Ectodermal cell (in vitro differentiated cells): ENCODE results near the gene CLEC16A.

Experiments used
- H3K27ac ChIP-seq: 2 replicates; pipeline ENCODE4 v1.7.0; 2013; ENCODE audit warnings: mild to moderate bottlenecking, low read depth, low read length; ENCODE audit not compliant: insufficient read depth, poor library complexity, severe bottlenecking
- H3K27me3 ChIP-seq: 2 replicates; pipeline ENCODE4 v1.7.0; 2013; ENCODE audit warnings: mild to moderate bottlenecking, low read length; ENCODE audit not compliant: insufficient read depth, control insufficient read depth, poor library complexity, severe bottlenecking
- H3K36me3 ChIP-seq: one replicate; pipeline ENCODE4 v1.7.0; 2013; ENCODE audit warnings: low read length; ENCODE audit not compliant: control insufficient read depth, insufficient read depth
- H3K4me1 ChIP-seq: one replicate; pipeline ENCODE4 v1.7.0; 2013; ENCODE audit warnings: low read length; ENCODE audit not compliant: control insufficient read depth, insufficient read depth
- H3K4me3 ChIP-seq: 2 replicates; pipeline ENCODE4 v1.7.0; 2013; ENCODE audit warnings: low read depth, low read length, control low read depth; ENCODE audit not compliant: insufficient read depth
- H3K9me3 ChIP-seq: 2 replicates; pipeline ENCODE4 v1.7.0; 2013; ENCODE audit warnings: mild to moderate bottlenecking, low read length, moderate library complexity; ENCODE audit not compliant: control insufficient read depth
- WGBS, 2 experiments: methylation state at CpG; one replicate each; pipeline ENCODE4 v1.1.7; 2013; ENCODE audit warnings: missing lambda C conversion rate in 2 of 2; 5-methylcytosine and 5-hydroxymethylcytosine counted together

The CLEC16A gene

DNA sequence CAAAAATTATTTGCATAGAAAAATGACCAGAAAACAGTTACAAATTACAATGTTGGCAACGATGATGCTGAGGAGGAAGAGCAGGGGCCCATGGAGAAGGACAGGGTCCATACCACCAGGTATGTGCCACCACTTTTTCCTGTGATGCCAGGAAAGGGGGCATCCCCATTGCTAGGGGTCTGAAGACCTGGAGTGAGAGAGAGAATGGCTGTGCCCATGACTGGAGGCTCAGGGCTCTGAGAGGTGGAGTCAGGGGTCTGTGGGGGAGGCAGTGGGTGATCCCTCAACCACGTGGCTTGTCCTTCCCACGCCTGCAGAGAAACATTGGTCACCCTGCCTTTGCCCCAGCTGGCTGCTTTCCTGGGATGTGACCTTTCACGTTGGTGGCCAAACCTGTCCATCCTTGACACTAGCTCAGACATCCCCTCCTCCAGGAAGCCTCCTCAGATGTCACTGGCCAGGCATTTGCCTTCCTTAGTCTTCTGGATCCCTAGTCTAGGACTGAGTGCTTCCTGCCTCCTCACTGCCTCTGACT is 260.2 kb downstream of the CLEC16A start:
- H3K4me3 ChIP-seq: no peak overlapping the region
- H3K9me3 ChIP-seq: no peaks in the 10 kb centered on the region
- no peak overlapping the region for H3K27ac ChIP-seq
- no peaks in the 10 kb centered on the region for H3K27me3 ChIP-seq
- peaks cover 26% of the 10 kb centered on the region for H3K4me1 ChIP-seq
- no peaks in the 10 kb centered on the region for H3K36me3 ChIP-seq
- WGBS, 2 experiments: 85 to 90% methylated on average over 4 of the region's 4 CpGs

DNA sequence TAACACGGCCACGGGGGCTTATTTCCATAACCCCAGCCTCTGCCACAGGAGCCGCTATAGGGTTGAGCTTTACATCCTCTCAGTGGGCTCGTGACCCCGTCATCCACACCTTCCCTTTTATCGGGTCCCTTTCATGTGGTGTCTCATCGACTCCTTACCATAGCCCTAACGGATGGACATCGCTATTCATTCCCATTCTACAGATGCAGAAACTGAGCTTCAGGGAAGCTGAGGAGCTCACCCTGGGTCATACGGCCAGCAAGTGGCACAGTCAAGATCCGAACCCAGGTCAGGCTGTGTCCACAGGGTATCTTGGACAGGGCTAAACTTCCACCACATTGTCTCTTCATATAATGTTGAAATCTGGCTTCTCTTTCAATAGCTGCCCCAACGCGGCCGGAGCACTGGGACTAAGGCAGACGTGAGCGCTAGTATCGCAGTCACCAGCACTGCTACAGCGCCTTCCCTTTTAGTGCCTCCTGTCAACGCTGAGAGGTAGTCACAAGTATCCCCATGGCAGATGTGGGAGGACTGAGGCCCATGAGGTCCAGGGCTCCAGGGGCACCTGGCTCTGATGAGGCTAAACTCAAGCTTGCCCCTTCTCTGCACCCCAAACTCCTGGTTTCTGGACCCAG is 260.8 kb downstream of the CLEC16A start:
- Histone ChIP-seq H3K27ac (no peak overlapping the region), H3K4me3 (no peak overlapping the region), H3K27me3 (no peaks in the 10 kb centered on the region), H3K9me3 (no peaks in the 10 kb centered on the region), H3K4me1 (peaks cover 26% of the 10 kb centered on the region), H3K36me3 (no peaks in the 10 kb centered on the region)
- WGBS, 2 experiments: 91 to 93% methylated on average over 19 of the region's 19 CpGs

DNA sequence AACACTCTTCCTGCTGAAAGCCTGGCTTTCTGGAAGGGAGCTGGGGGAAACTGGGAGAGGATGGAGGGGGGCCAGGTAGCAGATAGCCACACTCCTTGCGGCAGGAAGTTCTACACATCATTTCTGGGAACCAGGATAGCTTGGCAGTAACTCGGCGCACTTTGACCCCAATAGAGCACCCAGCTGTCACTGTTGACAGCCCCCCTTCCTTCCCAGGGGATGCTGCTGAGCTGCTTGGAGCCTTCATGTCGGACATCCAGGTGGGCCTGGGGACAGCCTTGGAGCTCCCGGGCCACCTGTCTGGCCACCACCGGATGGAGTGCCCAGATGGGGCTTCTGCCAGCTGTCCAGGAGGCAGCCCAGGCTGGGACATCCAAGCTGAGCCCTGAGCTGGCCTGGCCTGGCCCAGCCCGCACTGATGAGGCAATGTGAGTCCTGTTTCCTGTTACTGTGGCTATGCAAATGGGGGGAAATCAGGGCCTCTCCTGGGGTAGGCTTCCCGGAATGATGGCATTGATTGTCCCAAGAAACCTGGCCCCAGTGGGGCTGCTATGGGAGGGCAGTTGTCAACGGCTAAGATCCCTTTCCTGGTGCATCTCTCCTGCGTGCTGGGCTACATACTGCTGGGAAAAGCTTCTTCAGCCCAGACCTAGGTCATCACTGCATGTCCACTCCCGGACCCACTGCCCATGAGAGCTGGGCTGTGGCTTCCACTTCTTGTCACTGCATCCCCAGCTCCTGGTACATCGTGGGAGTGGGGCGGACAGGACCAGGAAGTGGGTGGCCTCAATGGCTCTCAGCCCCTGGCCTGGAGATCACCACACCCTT is 261.6 kb downstream of the CLEC16A start:
- 79% methylated on average over 13 of the region's 13 CpGs for WGBS, 2 experiments
- H3K27me3 ChIP-seq: no peaks in the 10 kb centered on the region

DNA sequence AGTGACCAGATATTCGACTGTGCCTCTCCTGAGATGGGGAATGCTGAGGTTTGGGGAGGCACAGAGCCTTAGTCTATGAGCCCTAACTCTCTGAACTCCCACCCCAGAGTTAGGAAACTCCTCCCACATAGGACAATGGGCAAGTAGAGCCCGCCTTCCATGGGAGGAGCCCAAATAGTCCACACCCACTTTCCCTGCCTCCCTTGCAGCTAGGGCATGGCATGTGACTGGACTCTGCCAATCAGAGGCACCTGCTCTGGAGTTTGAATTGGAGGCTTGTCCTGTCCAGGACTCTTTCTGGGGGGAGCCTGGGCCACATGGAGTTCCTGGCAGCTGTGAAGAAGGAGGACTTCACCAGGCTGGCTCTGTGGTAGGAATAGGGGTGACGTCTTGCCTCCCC is 263.3 kb downstream of the CLEC16A start:
- Histone ChIP-seq H3K36me3 (no peaks in the 10 kb centered on the region), H3K27ac (no peak overlapping the region), H3K27me3 (no peaks in the 10 kb centered on the region), H3K4me3 (no peak overlapping the region), H3K4me1 (peaks cover 6% of the 10 kb centered on the region), H3K9me3 (no peaks in the 10 kb centered on the region)
- 88 to 93% methylated on average over 3 of the region's 3 CpGs for WGBS, 2 experiments

More for the DNA sequence above, 261.6 kb downstream of the CLEC16A start:
- Histone ChIP-seq H3K36me3 (no peaks in the 10 kb centered on the region), H3K27ac (no peak overlapping the region), H3K4me1 (peaks cover 19% of the 10 kb centered on the region), H3K4me3 (no peak overlapping the region), H3K9me3 (no peaks in the 10 kb centered on the region)

DNA sequence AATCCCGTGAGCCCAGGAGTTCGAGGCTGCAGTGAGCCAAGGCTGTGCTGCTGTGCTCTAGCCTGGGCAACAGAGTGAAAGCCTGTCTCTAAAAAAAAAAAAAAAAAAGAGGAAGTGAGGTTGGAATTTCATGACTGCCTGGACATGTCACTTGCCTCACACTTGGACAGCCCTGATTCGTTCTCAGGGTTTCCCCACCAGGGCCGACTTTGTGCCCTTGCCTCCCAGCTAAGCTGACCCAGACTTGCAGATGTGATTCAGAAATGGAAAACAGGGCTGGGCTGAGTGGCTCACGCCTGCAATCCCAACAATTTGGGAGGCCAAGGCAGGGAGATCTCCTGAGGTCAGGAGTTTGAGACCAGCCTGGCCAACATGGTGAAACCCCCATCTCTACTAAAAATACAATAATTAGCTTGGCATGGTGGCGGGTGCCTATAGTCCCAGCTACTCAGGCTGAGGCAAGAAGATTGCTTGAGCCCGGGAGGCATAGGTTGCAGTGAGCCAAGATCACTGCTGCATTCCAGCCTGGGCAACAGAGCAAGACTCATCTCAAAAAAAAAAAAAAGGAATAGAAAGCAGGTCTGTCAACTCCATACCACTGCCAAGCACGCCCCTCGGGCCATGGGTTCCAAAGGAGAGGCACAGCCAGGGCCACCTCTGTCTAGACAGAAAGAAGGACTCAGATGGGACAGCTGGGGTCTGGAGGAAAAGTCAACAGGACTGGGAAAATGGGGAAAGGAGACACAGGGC is 264.7 kb downstream of the CLEC16A start:
- Histone ChIP-seq H3K4me3 (no peak overlapping the region), H3K27ac (no peak overlapping the region), H3K9me3 (no peaks in the 10 kb centered on the region), H3K36me3 (no peaks in the 10 kb centered on the region), H3K4me1 (no peaks in the 10 kb centered on the region), H3K27me3 (no peaks in the 10 kb centered on the region)
- 90 to 92% methylated on average over 9 of the region's 9 CpGs for WGBS, 2 experiments

DNA sequence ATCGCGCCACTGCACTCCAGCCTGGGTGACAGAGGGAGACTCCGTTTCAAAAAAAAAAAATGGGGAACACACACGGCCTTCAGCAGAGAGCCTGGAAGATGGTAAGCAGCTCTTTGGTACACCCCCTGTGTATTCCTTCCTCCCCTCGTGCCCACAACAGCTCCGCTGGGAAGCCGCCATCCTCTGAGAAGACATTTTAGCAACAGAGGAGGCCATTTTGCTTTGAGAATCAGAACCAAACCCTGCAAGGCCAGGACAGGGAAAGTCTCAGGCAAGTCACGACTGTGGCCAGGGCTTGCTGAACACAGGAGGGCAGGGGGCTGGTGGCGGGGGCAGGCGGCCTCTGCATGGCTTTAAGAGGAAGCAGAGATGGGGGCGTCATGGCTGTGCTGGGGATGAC is 265.9 kb downstream of the CLEC16A start:
- Histone ChIP-seq H3K4me1 (no peaks in the 10 kb centered on the region), H3K36me3 (no peaks in the 10 kb centered on the region), H3K27ac (no peak overlapping the region), H3K4me3 (no peak overlapping the region), H3K27me3 (no peaks in the 10 kb centered on the region), H3K9me3 (no peaks in the 10 kb centered on the region)
- WGBS, 2 experiments: 92 to 93% methylated on average over 11 of the region's 11 CpGs

DNA sequence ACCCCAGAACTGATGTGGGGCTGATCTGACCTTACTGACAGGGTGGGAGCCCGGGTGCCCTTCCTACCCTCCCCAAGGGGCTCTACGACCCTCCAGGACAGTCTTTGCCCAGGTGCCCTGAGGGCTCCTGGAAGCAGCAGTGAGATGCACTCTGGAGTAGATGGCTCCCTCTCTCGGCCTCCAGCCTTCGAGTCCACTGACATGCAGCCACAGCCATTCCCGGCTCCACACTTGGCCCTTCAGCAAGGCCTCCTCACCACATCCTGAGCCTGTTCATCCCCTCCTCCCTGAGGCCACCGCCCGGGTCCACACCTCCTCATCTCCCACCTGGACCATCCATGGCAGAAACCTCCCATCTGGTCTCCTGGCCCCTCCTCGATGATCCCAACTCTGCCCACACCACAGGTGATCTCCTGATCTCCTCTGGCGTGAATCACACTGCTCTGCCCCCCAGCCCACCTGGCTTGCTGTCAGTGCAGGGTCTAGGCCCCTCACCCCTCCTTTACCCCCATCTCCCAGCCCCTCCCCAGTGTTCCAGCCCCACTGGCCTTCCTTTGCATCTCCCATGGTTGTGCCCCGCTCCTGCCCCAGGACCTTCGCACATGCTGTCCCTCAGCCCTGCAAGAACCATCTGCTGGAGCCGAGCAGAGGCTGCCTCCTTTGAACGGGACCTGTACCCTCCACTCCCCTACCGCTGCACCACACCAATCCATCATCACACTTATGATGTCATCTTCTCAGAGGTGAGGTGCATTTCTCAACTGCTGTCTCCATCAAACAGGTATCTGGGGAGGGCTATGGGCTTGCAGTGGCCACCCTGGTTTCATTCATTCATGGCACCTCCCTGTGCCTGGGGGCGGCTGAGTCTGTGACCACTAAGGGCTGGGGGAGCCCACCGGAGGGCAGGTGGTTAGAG is 267.0 kb downstream of the CLEC16A start:
- Histone ChIP-seq H3K36me3 (no peaks in the 10 kb centered on the region), H3K9me3 (no peaks in the 10 kb centered on the region), H3K4me1 (no peaks in the 10 kb centered on the region), H3K27me3 (no peaks in the 10 kb centered on the region), H3K27ac (no peak overlapping the region), H3K4me3 (no peak overlapping the region)
- 89% methylated on average over 16 of the region's 16 CpGs for WGBS, 2 experiments

DNA sequence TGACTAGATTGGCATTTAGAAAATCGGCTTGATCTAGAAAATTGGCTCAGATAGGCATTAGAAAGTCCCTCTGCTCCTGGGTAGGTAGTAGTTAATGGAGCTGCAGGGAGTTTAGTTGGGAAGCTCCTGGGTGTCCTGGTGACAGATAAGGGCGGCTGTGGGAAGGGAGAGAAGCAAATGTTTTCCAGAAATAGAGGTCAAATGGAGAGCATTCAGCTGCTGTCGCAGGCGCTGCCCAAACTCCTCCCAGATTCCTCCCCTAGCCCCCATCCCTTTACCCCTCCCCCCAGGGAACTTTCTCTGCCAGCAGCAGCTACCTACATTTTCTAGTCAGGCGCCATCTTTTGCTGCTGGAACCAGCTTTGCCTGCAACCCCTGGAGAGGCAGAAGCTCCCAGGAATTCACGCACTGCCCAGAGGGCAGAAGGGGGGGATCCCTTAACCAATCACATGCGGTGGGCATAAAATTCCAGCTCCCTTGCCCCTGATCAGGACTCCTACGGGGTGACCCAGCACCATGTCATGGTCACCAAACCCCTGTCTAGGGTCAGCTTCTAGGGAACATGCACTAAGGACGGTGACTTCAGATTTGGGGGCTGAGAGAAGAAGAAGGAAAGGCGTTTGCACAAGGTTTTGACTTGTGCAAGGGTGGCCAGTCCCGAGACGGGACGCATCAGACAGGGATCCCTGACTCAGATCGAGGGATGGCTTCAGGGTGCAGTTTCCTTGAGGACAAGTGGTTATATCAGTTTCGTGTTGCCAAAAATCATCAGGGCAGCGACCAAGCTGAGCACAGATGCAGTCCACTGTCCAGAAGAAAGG is 267.8 kb downstream of the CLEC16A start:
- Histone ChIP-seq H3K27me3 (no peaks in the 10 kb centered on the region), H3K4me3 (no peak overlapping the region), H3K9me3 (no peaks in the 10 kb centered on the region), H3K27ac (no peak overlapping the region), H3K4me1 (no peaks in the 10 kb centered on the region), H3K36me3 (no peaks in the 10 kb centered on the region)
- 91% methylated on average over 16 of the region's 16 CpGs for WGBS, 2 experiments

DNA sequence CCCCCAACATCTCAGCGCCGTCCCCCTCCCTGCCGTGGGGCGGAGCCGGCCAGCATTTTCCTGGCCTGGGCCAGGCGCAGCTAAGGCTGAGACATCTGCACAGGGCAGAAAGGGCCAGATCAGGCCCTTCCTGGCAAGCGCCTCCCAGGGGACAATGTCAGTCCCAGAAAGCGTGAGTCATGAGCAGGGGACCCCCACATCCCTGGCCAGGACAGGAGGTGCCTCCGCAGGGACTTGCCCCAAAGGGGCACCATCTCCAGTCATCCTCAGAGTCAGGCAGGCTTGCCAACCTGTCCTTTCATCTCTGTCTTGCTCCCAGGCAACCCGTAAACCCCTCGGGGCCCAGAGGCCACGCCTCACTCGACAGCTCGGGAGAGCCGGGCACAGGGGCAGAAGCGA is 268.4 kb downstream of the CLEC16A start:
- 90 to 91% methylated on average over 16 of the region's 16 CpGs for WGBS, 2 experiments
- Histone ChIP-seq H3K27me3 (no peaks in the 10 kb centered on the region), H3K4me3 (no peak overlapping the region), H3K9me3 (no peaks in the 10 kb centered on the region), H3K4me1 (no peaks in the 10 kb centered on the region), H3K27ac (no peak overlapping the region), H3K36me3 (no peaks in the 10 kb centered on the region)
